ENCODE results near the gene ESRRA.
A peak's percentile ranks its signal among the peaks of the same experiment; 100 is the strongest.

Gene ESRRA

GRCh38 chr11:64331569-64332371 lies 26.4 kb downstream of the ESRRA start:
- DNase-seq (ENCODE audit: low read depth in 2 of 2) = peak; percentile 38 to 45

GRCh38 chr11:64333556-64333955 lies 28.2 kb downstream of the ESRRA start:
- no peak for DNase-seq (ENCODE audit: low read depth in 2 of 2)

- DNase-seq (ENCODE audit: low read depth in 2 of 2) = peak; percentile 79 to 80
These were observed 29.7 kb downstream of the ESRRA start for GRCh38 chr11:64334764-64335735.

- no peak for DNase-seq (ENCODE audit: low read depth in 2 of 2)
These were observed 32.4 kb downstream of the ESRRA start for GRCh38 chr11:64337538-64338249.

GRCh38 chr11:64338716-64339115 lies 33.4 kb downstream of the ESRRA start:
- no peak for DNase-seq (ENCODE audit: low read depth in 2 of 2)

GRCh38 chr11:64339286-64339685 lies 34.0 kb downstream of the ESRRA start:
- DNase-seq (ENCODE audit: low read depth in 2 of 2) = no peak

GRCh38 chr11:64339754-64340408 lies 34.6 kb downstream of the ESRRA start, which contains the start of gene CCDC88B:
Gene CCDC88B (plus strand): TSS chr11:64340204. CDS start chr11:64340267, 63 bp downstream.
- no peak for DNase-seq (ENCODE audit: low read depth in 2 of 2)

GRCh38 chr11:64340671-64341335 lies 35.5 kb downstream of the ESRRA start:
- no peak for DNase-seq (ENCODE audit: low read depth in 2 of 2)

GRCh38 chr11:64341429-64341828 lies 36.1 kb downstream of the ESRRA start:
- DNase-seq (ENCODE audit: low read depth in 2 of 2) = no peak

GRCh38 chr11:64341851-64342791 lies 36.8 kb downstream of the ESRRA start:
- peak; percentile 60 to 61 for DNase-seq (ENCODE audit: low read depth in 2 of 2)

GRCh38 chr11:64342869-64343745 lies 37.8 kb downstream of the ESRRA start:
- DNase-seq (ENCODE audit: low read depth in 2 of 2) = no peak

- DNase-seq (ENCODE audit: low read depth in 2 of 2) = no peak
These were observed 38.6 kb downstream of the ESRRA start for GRCh38 chr11:64343767-64344559.

- no peak for DNase-seq (ENCODE audit: low read depth in 2 of 2)
These were observed 39.5 kb downstream of the ESRRA start for GRCh38 chr11:64344787-64345186.

GRCh38 chr11:64347193-64347867 lies 42.0 kb downstream of the ESRRA start:
- no peak for DNase-seq (ENCODE audit: low read depth in 2 of 2)

- DNase-seq (ENCODE audit: low read depth in 2 of 2) = no peak
These were observed 43.2 kb downstream of the ESRRA start for GRCh38 chr11:64348383-64349024.

- DNase-seq (ENCODE audit: low read depth in 2 of 2) = no peak
These were observed 43.7 kb downstream of the ESRRA start for GRCh38 chr11:64349025-64349387.

GRCh38 chr11:64349404-64349803 lies 44.1 kb downstream of the ESRRA start:
- DNase-seq (ENCODE audit: low read depth in 2 of 2) = no peak
